Peyer's patch (tissue), 4 donors: ENCODE data around the gene GNG2.

ENCODE experiments used
- POLR2A ChIP-seq, 2 donors: fragments of 450-650 bp; IDR thresholded peaks; one replicate each; pipeline ENCODE4 v1.5.1; 2017; ENCODE audit warnings: antibody characterized with exemption in 2 of 2, mild to moderate bottlenecking in 2 of 2, moderate library complexity in 2 of 2
- TF ChIP-seq, protein P1 (sequence below), 6 experiments: fragments of 450-650 bp in 4 of 6; fragments of 200-600 bp in 2 of 6; sonication (generic) in 1 of 6; IDR thresholded peaks; one replicate each; pipeline ENCODE4 v1.5.1; 2017 to 2019; ENCODE audit warnings: antibody characterized with exemption in 6 of 6, mild to moderate bottlenecking in 3 of 6, moderate library complexity in 1 of 6

DNA sequence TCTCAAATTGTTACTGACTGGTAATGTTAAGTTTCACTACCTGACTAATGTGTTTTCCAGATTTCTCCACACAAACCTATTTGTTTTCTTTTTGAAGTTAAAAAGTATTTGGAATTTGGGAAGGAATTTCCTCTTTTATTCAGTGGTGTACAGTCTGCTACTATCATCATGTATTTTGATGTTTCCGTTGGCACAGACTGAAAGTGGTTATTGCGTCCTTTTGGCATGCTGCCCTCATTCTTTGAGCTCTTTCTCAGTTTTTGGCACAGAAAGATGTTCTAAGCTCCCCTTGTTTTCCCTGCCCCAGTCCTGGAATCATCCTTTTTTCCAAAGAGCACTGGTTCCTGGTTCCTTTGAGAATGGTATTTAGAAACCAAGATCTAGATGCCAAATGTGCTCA lies 97.5 kb downstream of the GNG2 start:
- TF ChIP-seq, protein P1, sequence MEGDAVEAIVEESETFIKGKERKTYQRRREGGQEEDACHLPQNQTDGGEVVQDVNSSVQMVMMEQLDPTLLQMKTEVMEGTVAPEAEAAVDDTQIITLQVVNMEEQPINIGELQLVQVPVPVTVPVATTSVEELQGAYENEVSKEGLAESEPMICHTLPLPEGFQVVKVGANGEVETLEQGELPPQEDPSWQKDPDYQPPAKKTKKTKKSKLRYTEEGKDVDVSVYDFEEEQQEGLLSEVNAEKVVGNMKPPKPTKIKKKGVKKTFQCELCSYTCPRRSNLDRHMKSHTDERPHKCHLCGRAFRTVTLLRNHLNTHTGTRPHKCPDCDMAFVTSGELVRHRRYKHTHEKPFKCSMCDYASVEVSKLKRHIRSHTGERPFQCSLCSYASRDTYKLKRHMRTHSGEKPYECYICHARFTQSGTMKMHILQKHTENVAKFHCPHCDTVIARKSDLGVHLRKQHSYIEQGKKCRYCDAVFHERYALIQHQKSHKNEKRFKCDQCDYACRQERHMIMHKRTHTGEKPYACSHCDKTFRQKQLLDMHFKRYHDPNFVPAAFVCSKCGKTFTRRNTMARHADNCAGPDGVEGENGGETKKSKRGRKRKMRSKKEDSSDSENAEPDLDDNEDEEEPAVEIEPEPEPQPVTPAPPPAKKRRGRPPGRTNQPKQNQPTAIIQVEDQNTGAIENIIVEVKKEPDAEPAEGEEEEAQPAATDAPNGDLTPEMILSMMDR (IDR thresholded peaks at IDR 0.05) = no peak
- no peak for TF ChIP-seq POLR2A (IDR thresholded peaks at IDR 0.05)
